Adrenal gland (tissue), 12 donors: Measurements from ENCODE around the gene BMP8B. TPM values are rescaled to one million over a fixed set of nuclear protein-coding genes. Genes with fewer than 3 reads are reported as not detected.
"Not testable (repeated sequence)": the region's sequence is repeated elsewhere in the genome, so short reads cannot be mapped to it uniquely, and the experiment has no call there.

Experiments
- DNase-seq, 7 donors: peaks; one replicate each; pipeline ENCODE4 v3.0.0-alpha.2; 2019 to 2020
- H3K27ac ChIP-seq, 5 donors: fragments of 200-600 bp; sonication (generic) in 4 of 5; 1 replicate in 3 of 5; 2 replicates in 2 of 5; pipeline versions ENCODE4 v1.5.1 to v1.8.0; 2016 to 2020; ENCODE audit warnings: mild to moderate bottlenecking in 1 of 5
- H3K27me3 ChIP-seq: fragments of 200-600 bp; 2 replicates; pipeline ENCODE4 v1.8.0; 2021
- H3K36me3 ChIP-seq, 2 donors: fragments of 200-600 bp; replicated peaks in 1 of 2; 1 replicate in 1 of 2; 2 replicates in 1 of 2; pipeline versions ENCODE4 v1.5.1 to v1.8.0; 2018 to 2022
- H3K4me1 ChIP-seq, 2 donors: fragments of 200-600 bp; replicated peaks in 1 of 2; 1 replicate in 1 of 2; 2 replicates in 1 of 2; pipeline versions ENCODE4 v1.5.1 to v1.8.0; 2018 to 2021
- H3K4me3 ChIP-seq, 4 donors: fragments of 200-600 bp; sonication (generic) in 3 of 4; one replicate each; pipeline ENCODE4 v1.5.1; 2016 to 2018
- H3K9me3 ChIP-seq, 3 donors: fragments of 200-600 bp; sonication (generic) in 1 of 3; replicated peaks in 1 of 3; 1 replicate in 2 of 3; 2 replicates in 1 of 3; pipeline versions ENCODE4 v1.5.1 to v1.8.0; 2016 to 2021
- CTCF ChIP-seq, 6 experiments: fragments of 450-650 bp in 4 of 6; fragments of 200-600 bp in 2 of 6; sonication (generic) in 1 of 6; IDR thresholded peaks; 1 replicate in 5 of 6; 2 replicates in 1 of 6; pipeline versions ENCODE4 v1.5.1 to v1.8.0; 2016 to 2021; ENCODE audit warnings: antibody characterized with exemption in 6 of 6, mild to moderate bottlenecking in 2 of 6, moderate library complexity in 1 of 6
- POLR2A ChIP-seq, 2 donors: fragments of 450-650 bp; IDR thresholded peaks; one replicate each; pipeline ENCODE4 v1.6.1; 2017; ENCODE audit warnings: antibody characterized with exemption in 2 of 2, mild to moderate bottlenecking in 2 of 2, moderate library complexity in 1 of 2
- WGBS, 4 donors: extraction: QIAGEN DNeasy Blood & Tissue Kit in 2 of 4; methylation state at CpG; one replicate each; pipeline versions ENCODE4 v1.1.5 to v1.1.7; 2013 to 2017; 5-methylcytosine and 5-hydroxymethylcytosine counted together
- intact Hi-C, 2 donors: fragments of 100-400 bp; cut with DNase I; formaldehyde crosslinking; loops; one replicate each; pipeline versions ENCODE4 v1.14.1 to v1.15.0; 2022 to 2023
- polyA plus RNA-seq, 3 donors: library from polyadenylated mRNA; stranded (reverse); fragments of 200-250 nt in 2 of 3; fragments of 350-450 nt in 1 of 3; fragmentation: Illumina TruSeq in 1 of 3; extraction: RNeasy Lipid Tissue Mini Kit (QIAGEN cat#74804) in 1 of 3; gene quantifications; one replicate each; pipeline ENCODE4 v1.2.3, GENCODE V29; 2013 to 2014
- total RNA-seq, 9 donors: library from RNA; depleted of rRNA in 4 of 9; stranded (reverse); fragments of >200 nt in 4 of 9; fragments of 120-200 nt in 1 of 9; fragmentation: NEBNext Ultra II Directional in 1 of 9; extraction: Animal tissue kit (Norgen Biotek cat#: 25700) in 1 of 9; gene quantifications; one replicate each; pipeline versions ENCODE4 v1.1.0 to v1.2.4, GENCODE V29; 2013 to 2023
- donor health status: healthy with polysubstance abuse.
- donor health status: Bipolar disorder and iron deficiency.
- donor health status: DM: yes; HTN: yes; CAD: no.
- donor health status: DM: no; HTN: no; CAD: no.
- donor health status: DM: no; HTN: no; CAD: no.
- donor health status: DM: yes; HTN: yes; CAD: no.

Gene BMP8B
- total and polyA plus RNA-seq, 12 donors = 0.09 to 5.9 (median 1.0) TPM; not detected in 1

DNA sequence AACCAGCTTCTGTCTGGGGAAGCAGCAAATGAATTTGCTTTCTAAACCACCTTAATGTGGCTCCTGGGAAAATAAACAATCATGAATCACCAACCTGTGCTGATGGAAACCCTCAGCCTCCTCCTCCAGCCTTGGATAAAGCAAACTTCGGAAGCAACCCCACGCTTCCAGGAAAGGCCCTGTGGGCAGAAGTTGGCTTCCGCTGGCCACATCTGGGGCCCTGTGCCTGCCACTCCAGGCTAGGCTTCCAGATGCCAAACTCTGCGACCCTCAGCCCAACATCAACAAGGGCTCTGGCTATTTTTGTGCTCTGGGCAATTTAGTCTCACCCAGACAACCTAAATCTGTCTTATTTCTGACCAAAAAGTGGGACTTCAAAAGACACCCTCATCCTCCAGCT lies 11.4 kb downstream of the BMP8B start:
- intact Hi-C loops = no loop called here
- WGBS, 4 donors = 68 to 86% (median 79%) methylated on average over 3 to 4 of the region's 4 CpGs
- H3K36me3 ChIP-seq = no peaks in the 10 kb centered on the region
- H3K4me3 ChIP-seq = no peak overlapping the region
- H3K9me3 ChIP-seq = no peaks in the 10 kb centered on the region
- no peak for TF ChIP-seq POLR2A (IDR thresholded peaks at IDR 0.05)
- no peak for TF ChIP-seq CTCF (IDR thresholded peaks at IDR 0.05)
- no peaks in the 10 kb centered on the region for H3K27me3 ChIP-seq
- H3K27ac ChIP-seq = no peak overlapping the region
- no peak for DNase-seq
- no peaks in the 10 kb centered on the region for H3K4me1 ChIP-seq

GRCh38 chr1:39776886-39777285 lies 11.8 kb downstream of the BMP8B start:
- H3K4me3 ChIP-seq = no peak overlapping the region
- H3K4me1 ChIP-seq = no peaks in the 10 kb centered on the region
- DNase-seq = no peak
- no peak overlapping the region for H3K27ac ChIP-seq
- H3K27me3 ChIP-seq = no peaks in the 10 kb centered on the region
- WGBS, 4 donors = 71 to 78% (median 77%) methylated on average over 4 of the region's 4 CpGs
- H3K36me3 ChIP-seq = no peaks in the 10 kb centered on the region
- intact Hi-C loops = no loop called here
- H3K9me3 ChIP-seq = no peaks in the 10 kb centered on the region
- TF ChIP-seq POLR2A (IDR thresholded peaks at IDR 0.05) = no peak
- TF ChIP-seq CTCF (IDR thresholded peaks at IDR 0.05) = no peak

DNA sequence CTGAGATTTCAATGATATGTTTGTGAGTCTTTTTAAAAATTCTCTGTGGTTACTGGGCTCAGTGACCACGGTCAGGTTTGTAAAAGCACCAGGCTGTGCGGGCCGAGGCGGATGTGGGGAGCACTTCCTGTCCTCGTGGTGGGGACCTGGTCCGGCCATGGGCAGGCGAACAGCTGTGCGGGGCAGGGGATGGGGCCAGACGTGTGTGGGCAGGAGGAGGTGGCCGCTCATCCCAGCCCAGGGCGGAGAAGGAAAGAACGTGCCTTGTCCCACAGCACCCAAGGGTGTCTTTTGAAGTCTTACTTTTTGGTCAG lies 12.3 kb downstream of the BMP8B start:
- Histone ChIP-seq H3K36me3 (no peaks in the 10 kb centered on the region), H3K4me3 (no peak overlapping the region), H3K27ac (no peak overlapping the region), H3K27me3 (no peaks in the 10 kb centered on the region), H3K9me3 (no peaks in the 10 kb centered on the region), H3K4me1 (no peaks in the 10 kb centered on the region)
- WGBS, 4 donors = 73 to 79% (median 74%) methylated on average over 12 of the region's 12 CpGs
- TF ChIP-seq CTCF (IDR thresholded peaks at IDR 0.05) = no peak
- no peak for TF ChIP-seq POLR2A (IDR thresholded peaks at IDR 0.05)
- no peak for DNase-seq
- intact Hi-C loops = no loop called here

GRCh38 chr1:39775676-39776399 lies 12.8 kb downstream of the BMP8B start:
- H3K27ac ChIP-seq, H3K4me1 ChIP-seq, intact Hi-C loops, DNase-seq, H3K9me3 ChIP-seq, H3K4me3 ChIP-seq, H3K27me3 ChIP-seq, H3K36me3 ChIP-seq: not testable (repeated sequence)
- WGBS, 4 donors = 61 to 79% (median 74%) methylated on average over 7 to 15 of the region's 20 CpGs

GRCh38 chr1:39775141-39775540 lies 13.5 kb downstream of the BMP8B start:
- not testable (repeated sequence) for H3K36me3 ChIP-seq
- 81 to 91% (median 89%) methylated on average over 2 to 11 of the region's 11 CpGs for WGBS, 4 donors

DNA sequence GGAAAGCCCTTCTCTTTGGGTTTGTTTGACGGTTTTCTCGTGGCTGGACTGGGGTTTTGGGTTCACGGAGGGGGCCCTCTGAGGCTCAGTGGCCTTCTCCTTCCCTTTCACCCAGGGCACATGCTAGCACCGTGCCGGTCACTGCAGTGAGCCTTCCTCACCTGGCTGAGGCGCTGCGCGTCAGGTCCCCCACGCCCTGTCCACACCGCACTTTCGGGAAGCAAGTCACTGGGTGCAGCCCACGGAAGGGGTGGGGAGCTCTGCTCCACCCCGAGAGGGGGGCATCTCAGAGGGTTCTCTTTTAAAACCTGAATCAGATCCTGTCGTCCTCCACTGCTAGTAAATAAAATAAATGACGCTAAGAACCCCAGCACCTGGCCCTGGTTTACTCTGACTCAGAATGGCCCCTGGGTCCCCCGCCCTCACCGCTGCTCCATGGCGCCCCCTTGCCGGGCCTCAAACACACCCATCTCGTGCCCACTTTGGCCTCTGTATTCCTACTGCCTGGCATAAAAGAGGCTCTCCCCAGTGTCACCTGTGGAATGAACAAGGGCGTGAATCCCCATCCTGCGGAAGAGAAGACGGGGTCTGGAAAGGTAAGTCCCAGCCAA lies 15.2 kb downstream of the BMP8B start:
- 17% methylated on average over 3 of the region's 23 CpGs; no CpG with 5 or more reads in 3 of the 4 donors for WGBS, 4 donors
- DNase-seq, H3K4me1 ChIP-seq, H3K27ac ChIP-seq, H3K9me3 ChIP-seq, intact Hi-C loops, H3K27me3 ChIP-seq, H3K36me3 ChIP-seq, H3K4me3 ChIP-seq: not testable (repeated sequence)

More at GRCh38 chr1:39775141-39775540, 13.5 kb downstream of the BMP8B start:
- H3K4me1 ChIP-seq, intact Hi-C loops, H3K4me3 ChIP-seq, H3K27ac ChIP-seq, DNase-seq, H3K27me3 ChIP-seq, H3K9me3 ChIP-seq: not testable (repeated sequence)

GRCh38 chr1:39771022-39771532 lies 17.6 kb downstream of the BMP8B start, which contains the start of gene OXCT2:
OXCT2 (minus strand) TSS chr1:39771348; CDS start chr1:39771255, 93 bp downstream.
- DNase-seq, H3K27ac ChIP-seq, H3K4me1 ChIP-seq, H3K27me3 ChIP-seq, H3K9me3 ChIP-seq, H3K4me3 ChIP-seq, H3K36me3 ChIP-seq, intact Hi-C loops: not testable (repeated sequence)
- WGBS, 4 donors = 4 to 5% methylated on average over 17 to 24 of the region's 57 CpGs; no CpG with 5 or more reads in 2 of the 4 donors
